NCI-H2081 treated with DMSO at 0.1 percent for 48 hours (cell line): Measurements from ENCODE around the gene WDR48.

Experiments
- DNase-seq: peaks from one replicate; lab custom pipeline; 2025; lab: John Stamatoyannopoulos, UW

Gene WDR48

DNA sequence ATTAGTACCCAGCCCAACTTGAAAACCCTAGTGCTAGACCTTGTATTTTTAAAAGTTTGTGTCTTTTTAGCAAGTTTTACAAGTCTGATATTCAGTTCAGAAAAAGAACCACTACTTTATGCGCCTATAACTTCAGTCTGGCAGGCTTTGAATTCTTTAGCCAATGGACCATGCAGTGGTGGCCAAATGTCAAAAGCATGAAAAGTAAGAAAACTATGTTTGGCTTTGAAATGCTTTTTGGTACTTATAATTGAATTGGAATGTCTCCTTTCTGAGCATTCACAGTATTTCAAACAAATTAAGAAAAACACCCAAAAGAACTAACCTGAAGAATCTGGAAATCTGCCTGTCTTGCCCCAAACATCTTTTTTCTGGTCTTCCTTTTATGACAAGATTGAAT lies 12.8 kb downstream of the WDR48 start:
- DNase-seq, result no peak

DNA sequence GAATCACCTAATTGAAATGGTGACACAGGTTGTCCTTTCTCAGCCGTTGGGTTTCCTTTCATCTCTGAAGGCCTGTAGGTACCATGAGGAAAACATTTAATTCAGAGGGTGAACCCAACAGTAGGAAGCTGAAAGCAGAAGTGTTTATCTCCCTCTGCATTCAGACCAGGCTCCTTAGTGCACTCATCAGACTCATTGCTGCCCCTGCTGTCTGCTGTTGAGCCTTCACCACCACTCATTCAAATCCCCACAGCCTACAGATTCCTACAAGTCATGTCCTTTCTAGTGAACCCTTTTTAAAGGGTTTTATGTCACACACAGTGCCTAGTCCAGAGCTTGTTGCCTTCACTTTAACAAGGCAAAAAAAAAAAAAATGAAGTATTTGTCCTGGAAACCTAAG lies 13.4 kb downstream of the WDR48 start:
- DNase-seq, result no peak

DNA sequence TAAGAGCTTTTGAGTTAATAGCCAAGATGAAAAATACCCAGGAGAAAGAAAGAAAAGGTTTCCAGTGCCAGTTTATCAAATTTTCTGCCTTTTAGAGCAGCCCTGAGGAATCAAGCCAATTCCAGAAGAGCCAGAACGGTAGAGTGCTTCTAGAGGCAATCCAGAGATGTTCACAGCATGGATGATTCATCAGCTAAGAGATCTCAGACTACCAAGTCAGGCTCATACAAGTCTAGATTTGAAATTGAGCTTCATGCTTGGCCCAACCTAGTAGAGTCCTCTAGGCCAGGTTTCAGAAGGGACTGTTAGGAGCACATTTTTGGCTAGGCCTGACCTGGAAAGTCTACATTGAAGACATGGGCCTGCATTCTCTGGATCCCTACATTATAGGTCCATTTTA lies 15.5 kb downstream of the WDR48 start:
- no peak for DNase-seq

DNA sequence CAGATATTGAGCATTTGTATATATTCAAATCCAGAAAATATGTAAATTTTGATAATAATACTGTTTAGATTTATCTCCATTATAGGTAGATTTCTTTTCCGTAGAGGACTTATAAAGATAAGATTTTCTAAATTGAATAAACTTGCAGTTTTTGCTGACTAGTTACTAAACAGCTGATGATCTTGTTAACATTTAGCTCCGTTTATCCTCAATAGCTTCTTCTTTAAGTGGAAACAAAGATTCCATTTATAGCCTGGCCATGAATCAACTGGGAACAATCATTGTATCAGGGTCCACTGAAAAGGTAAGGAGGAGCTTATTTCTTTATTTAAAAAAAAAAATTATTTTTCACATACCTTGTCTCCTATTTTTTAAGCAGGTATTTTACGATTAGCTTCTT lies 16.7 kb downstream of the WDR48 start:
- no peak for DNase-seq

DNA sequence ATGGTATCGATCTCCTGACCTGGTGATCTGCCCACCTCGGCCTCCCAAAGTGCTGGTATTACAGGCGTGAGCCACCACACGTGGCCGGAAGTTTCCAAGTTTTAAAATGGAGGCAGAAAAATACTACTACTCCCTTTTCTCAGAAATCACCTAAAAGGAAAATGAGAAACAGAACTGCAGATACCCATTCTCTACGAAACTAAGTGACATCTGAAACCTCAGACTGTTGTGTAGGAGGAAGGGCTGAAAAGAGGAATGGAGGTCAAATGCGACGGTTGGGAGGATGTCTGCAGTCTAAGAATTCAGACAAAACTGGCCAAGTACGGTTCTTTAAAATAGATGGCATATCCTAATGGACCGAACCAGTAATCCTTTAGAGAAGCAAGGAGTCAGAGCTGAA lies 24.1 kb downstream of the WDR48 start:
- no peak for DNase-seq

DNA sequence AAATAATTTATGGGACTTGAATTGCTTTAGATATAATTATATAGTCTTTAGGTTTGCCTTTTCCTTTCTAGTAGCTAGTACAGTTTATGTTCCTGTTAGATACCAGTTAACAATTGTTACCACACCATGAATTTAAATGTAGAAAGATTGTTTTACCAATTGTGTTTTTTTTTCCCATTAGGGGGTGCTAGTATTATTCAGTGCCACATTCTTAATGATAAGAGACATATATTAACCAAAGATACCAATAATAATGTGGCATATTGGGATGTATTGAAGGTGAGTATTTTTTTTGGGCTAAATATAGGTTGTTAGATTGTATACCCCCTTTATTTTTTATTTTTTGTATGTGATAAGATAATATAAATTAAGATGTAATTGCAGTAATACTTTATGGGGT lies 27.7 kb downstream of the WDR48 start:
- no peak for DNase-seq

DNA sequence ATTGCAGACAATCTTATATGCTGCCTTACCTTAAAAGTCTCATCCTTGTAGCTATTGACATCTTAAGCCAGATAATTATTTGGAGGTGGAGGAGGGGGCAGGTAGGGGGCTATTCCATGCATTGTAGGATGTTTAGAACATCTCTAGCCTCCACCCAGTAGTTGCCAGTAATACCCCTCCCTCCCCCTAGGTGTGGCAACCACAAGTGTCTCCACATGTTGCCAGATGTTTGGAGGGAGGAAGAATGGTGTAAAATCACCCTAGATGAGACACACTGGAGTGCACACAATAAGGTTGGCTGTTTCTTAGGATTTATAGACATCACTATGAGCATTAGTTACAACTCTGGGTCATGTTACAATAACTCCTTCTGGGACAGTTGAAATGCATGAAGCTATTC lies 28.2 kb downstream of the WDR48 start:
- DNase-seq, result no peak

DNA sequence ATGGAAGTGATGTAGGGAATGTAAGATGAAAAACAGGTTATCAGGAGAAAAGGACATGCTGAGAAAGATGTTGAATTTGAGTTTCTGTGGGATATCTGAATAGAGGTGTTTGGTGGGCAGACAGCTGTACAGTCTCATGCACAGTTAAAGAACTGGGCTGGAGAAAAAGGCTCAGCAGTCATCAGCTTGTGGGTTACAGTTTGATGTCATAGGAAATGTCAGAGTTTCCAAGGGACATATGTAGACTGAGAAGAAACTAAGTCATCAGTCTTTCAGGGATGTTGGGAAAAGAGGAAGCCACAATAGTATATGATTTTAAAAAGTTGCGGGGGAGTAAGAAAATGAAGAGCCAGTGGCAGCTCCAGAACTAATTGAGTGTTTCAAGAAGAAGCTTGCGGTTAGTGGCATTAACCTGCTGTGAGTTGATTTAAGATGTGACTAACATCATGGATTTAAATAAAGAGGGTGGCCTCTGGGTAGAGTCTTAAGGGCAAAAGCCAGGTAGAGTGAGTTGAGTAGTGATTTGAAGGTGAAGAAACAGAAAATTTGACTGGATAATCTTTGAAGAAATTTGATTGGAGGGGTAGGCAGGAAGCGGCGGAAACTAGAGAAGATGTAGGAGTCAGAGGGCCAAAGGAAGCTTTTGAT lies 31.0 kb downstream of the WDR48 start:
- DNase-seq, result no peak

DNA sequence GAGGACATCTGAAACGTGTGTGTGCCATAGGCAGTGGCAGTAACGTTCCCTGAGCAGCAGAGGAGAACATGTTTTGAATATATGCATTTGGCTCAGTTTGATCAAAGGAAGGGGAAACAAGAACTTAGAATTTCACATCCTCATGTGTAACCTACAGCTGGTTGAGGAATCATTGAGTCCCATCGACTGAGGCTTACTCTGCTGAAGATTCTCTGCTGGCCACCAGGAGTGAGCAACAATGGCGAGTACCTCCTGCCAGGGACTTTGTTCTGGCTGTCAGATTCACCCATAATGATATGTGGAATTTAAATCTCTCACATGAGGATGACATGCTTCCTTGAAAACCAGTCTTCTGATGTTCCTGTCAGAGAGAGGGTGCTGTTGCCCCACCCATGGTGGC lies 34.3 kb downstream of the WDR48 start:
- no peak for DNase-seq

DNA sequence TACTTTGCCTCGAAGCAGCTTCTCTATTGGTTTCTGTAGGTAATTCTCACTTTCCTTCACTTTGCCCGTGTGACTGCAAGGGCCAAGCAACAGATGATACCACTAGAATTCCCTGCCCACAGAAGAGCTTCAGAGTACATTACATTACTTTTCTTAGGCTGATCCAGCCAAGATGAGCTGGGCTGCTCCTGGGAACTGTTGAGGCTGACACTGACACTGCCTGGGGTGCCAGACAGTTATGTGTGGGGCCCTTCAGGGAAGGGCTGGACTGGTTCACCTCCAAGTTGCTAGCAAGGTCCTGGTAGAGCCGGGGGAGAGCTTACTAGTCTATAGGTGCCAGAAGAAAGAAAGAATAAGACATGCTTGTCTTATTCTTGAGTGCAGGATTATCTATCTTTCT lies 36.6 kb downstream of the WDR48 start:
- DNase-seq, result no peak

DNA sequence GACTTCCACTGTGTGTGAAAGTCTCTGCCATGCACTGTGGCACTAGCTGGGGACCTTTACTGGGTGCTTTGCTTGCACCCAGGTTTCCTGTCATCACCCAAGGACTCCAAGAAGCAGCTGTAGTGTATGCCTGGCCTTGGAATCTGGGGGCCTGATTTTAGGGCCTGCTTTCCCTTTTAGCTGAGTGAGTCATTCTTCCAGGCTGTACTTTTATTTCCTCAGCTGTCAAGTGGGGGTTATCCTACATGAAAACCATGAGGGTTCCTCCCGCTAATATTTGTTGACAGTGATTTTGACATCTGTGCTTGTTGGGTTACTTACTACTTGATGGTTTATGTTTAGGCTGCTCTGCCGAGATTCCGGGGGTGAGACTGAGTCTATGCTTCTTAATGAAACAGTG lies 37.1 kb downstream of the WDR48 start:
- DNase-seq, result no peak

DNA sequence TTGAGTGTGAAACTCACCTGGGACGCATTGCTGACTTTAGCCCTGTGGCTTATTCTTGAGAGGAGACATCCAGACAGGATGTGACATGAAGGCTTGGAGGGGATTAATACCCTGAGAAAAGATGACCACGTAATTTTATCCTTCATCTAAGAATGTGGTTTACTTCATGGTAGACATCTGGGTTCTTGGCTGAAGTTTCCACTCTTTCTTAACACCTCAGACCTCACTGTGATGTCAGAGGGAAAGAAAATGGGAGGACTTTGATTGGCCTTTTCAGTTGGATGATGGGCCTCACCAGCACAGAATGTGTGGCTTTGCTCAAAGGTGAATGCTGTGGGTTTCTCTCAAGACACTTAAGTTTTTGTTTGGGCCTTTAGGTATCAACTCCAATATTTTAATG lies 39.1 kb downstream of the WDR48 start:
- DNase-seq, result no peak

DNA sequence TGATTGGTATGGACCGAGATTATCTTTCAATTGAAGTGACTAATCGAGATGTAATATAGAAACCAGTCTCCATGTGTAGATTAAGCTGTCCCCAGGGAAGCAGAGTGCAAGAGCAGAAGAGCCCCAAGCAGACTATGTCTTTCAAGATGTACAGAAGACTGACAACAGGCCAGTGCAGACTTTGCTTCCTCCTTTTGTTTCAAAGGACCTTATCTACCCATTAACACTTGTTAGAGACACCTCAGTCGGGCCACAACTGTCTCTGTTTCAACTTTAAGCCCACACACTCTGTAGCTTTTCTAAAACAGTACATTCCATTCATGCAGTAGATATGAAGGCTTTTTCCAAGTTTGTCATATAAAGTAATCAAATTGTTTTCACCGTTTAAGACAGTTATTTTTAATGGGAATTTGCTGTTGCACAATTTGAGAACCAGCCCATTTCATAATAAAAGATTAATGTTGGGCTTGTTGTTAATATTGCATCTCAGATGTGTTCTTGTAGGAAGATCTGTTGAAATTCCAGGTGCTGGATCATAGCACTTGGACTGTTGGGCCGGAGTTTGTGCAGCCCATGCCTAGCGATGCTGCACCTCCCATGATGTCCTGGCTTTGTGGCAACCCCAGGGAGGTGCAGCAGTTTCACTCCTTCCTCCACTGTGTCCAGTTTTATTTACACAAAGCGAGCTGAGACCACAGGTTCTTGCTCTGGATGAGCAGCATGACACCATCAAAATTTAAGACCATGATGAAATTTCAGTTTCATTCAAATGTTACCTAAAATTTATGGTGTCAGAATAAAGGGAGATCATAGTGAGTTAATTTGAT lies 43.2 kb downstream of the WDR48 start:
- DNase-seq, result no peak

DNA sequence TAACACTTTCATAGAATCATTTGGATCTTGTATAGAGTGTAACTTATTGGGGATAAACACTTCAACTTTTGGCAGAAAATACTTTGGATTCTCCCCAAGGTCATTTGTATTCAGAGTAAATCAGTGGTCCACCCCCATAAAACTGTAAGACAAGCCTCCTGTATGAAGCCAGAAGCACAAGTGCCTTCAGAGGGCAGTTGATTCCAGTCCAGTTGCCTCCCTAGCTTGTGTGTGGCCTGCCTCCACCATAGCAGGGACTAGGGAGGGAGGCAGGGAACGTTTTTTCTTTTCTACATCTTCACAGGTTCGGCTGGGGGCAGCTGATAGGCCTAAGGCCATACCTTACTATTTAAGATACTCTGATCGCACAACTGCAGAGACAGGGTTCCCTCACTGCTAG lies 44.0 kb downstream of the WDR48 start:
- DNase-seq, result no peak

DNA sequence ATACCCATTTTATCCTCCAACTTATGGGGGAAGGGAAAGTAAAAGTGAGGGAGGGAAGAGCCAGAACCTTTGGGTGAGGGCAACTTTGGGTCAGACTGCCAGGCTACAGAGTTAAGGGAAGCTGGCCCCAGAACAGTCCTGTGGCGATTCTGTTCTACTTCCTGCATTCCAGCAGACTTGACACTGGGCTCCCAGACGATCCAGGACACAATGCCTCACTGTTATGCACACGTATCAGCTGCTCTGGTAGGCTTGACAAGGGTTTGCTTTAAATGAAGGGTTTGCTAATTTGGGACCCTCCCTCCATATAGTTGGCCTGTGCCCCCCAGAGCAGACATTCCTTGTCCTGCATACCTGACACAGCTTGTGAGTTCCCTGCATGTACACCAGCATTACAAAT lies 45.0 kb downstream of the WDR48 start:
- no peak for DNase-seq

DNA sequence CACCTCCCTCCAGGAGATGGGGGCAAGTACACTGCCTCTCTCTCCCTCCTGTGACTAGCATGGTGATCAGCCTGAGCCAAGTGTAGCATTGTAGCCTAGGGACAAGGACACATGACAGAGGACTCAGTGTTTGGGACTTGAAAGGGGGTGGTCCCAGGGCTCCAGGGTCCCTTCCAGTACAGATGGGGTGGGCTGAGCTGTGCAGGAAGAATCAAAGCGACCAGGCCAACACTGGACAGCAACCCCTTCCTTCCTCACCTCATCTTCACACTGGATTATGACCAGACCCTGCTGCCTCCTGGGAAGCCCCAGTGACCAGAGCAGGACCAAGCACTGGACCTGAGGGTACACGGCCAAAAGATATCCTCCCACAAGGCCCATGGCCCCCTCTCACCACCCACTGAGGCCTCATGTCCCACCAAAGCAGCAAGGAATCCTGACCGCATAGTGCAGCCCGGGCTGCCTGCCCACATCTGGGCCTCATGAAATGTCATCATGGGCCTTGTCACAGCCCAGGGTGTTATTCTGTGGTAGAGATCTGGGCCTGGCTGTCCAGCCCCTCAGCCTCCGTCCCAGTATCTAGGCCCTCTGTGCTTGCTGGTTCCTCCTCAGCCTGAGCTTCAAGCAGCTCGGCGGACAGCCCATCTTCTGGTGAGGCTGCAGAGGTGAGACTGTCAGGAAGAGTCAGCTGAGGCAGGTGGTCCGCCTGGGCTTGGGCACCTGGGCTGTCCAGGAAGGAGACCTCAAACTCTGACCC lies 46.1 kb downstream of the WDR48 start:
- no peak for DNase-seq

DNA sequence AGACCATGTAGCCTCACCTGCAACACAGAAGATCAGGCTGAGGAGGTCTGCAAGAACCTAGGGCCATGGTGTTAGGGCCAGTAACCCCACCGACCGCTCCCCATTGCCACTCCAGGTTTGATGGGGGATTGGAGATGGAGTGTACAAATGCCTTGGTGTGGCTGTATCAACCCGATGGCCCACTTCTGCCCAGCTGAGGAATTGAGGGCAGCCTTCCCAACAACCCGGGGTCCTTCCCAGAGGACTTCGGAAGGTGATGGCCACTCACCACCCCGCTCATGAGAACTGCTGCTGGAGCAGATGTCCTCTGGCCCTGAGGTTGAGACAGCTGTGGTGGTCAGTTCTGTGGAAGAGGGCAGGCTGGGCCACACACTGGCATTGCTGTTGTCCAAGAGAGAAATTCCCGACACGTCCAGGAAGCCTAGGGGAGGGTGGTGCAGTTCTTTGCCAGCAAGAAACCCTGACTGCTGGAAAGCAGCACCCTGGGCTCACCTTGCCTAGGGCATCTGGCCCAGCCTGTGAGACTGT lies 46.7 kb downstream of the WDR48 start:
- no peak for DNase-seq

DNA sequence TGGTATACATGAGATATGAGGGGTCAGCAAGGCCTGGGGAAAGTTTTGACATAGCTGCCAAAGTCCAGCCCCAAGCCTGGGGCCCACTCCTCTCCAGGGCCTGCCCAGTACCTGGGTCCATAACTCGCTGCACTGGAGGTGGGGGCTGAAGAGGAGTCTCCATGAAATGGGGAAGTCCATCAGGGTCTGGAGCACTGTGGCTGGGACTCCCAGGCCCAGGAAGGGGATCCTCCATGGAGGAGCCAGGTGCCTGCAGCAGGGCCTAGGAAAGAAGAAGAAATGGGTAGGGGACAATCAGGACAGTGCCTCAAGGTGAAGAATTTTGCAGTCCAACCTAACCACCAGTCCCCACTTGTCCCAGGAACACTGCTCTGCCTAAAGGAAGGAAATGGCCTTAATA lies 47.4 kb downstream of the WDR48 start:
- DNase-seq, result no peak

DNA sequence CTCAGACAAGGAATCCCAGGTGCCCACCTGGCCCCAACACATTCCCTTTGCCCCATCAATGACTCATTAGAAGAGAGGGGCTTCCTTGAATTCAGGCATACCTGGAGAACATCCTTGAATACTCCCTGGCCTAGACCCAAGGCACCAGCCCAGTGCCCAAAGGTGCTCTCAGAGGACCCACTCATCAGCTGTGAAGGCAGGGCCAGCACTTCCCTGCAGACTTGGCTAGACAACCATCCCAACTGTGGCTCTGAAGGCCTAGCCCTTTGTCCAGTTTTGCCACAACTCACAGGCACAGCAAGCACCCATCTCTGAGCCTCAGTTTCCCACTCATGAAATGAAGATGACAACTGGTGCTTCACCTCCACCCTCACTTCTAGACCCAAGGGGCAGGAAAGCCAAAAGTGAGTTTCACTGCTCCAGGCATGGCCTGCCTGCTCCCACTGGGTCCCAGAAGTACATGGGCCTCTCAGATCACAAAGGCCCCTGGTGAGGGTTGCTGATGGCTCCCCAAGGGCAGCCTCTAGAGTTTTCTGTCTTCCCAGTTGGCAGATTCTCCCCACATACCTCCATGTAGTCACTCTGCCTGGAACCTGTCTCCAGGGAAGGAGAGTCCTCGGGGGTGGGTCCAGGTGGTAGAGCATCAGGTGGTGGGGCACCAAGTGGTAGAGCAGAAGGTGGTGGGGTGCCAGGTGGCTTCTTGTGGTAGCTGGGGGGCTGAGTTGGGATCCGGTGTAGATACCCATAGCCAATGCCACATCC lies 48.1 kb downstream of the WDR48 start:
- DNase-seq, result no peak

DNA sequence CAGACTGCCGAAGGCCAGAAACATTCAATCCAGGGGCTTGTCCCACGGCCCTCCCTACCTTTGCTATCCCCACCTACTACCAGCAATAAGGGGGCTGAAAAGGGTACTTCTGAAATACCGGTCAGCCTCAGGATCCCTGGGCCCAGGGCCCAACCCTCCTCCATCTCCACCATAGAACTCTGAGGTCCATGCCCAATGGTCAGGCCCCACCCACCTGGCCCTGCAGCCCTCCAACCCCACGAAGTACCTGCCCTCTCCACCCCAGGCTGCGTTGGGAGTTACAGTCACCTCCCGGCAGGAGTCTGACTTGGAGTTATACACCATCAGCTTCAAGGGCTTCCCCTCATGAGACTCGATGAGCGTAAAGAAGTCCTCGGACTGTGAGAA lies 48.7 kb downstream of the WDR48 start:
- no peak for DNase-seq

DNA sequence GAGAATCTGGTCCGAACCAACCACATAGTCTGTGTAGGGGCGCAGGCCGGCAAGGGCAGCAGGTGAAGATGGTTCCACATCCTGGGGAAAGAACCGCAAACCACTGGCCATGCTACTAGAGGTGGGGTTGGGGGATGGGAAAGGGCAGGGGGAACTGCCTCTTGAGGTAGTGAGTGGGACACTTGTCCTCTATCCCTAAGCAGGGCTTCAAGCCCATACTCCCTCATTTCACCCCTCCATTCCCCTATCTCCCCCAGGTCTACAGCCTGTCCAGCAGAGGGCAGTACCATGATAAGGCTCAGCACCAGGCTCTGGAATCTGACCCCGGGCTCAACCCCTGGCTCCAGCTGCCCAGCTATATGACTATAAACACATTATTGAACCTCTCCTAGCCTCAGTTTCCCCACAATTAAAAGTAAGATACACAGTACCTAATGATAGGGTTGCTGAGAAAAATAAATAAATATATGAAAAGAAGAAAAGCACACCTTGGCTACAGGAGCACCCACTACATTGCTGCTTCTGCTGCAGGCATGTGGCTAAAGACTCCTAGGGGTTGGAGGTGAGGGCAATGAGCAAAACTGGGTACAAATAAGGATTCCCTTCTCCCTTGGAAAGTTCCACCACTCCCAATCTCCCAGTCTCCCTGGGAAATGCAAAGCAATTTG lies 49.3 kb downstream of the WDR48 start:
- no peak for DNase-seq
